MM.1S (cell line): ENCODE data around the gene DBNDD1.

ENCODE experiments used
- DNase-seq: peaks from one replicate; pipeline ENCODE4 v3.0.0-alpha.2; 2015
- H2AFZ ChIP-seq: fragments of 300-600 bp; sonication (generic); 2 replicates; pipeline ENCODE4 v1.6.0; 2016; ENCODE audit warnings: antibody characterized with exemption, low read length
- H3F3A ChIP-seq: fragments of 300-600 bp; sonication (generic); 2 replicates; pipeline ENCODE4 v1.6.1; 2016; ENCODE audit warnings: mild to moderate bottlenecking, antibody characterized with exemption, low read length, moderate library complexity, mixed read lengths; ENCODE audit not compliant: insufficient read depth
- H3K27ac ChIP-seq: fragments of 300-600 bp; sonication (generic); 2 replicates; pipeline ENCODE4 v1.5.1; 2016; ENCODE audit warnings: mild to moderate bottlenecking, low read length
- H3K27me3 ChIP-seq: fragments of 300-600 bp; sonication (generic); replicated peaks from 2 replicates; pipeline ENCODE4 v1.6.0; 2016; ENCODE audit warnings: low read length; ENCODE audit not compliant: insufficient read depth
- H3K36me3 ChIP-seq: fragments of 300-600 bp; sonication (generic); replicated peaks from 2 replicates; pipeline ENCODE4 v1.6.1; 2016; ENCODE audit warnings: mild to moderate bottlenecking, low read length, mixed read lengths; ENCODE audit not compliant: insufficient read depth
- H3K4me1 ChIP-seq: fragments of 300-600 bp; sonication (generic); 2 replicates; pipeline ENCODE4 v1.6.1; 2016; ENCODE audit warnings: low read length, mixed read lengths
- H3K4me2 ChIP-seq: fragments of 300-600 bp; sonication (generic); 2 replicates; pipeline ENCODE4 v1.6.0; 2016; ENCODE audit warnings: low read depth, low read length
- H3K4me3 ChIP-seq: fragments of 300-600 bp; sonication (generic); 2 replicates; pipeline ENCODE4 v1.5.1; 2016; ENCODE audit warnings: low read length, mixed read lengths
- H3K79me2 ChIP-seq: fragments of 300-600 bp; sonication (generic); 2 replicates; pipeline ENCODE4 v1.6.1; 2016; ENCODE audit warnings: mixed run types, low read length, mixed read lengths
- H3K9ac ChIP-seq: fragments of 300-600 bp; sonication (generic); 2 replicates; pipeline ENCODE4 v1.6.1; 2016; ENCODE audit warnings: low read length, mixed read lengths
- H3K9me2 ChIP-seq: fragments of 300-600 bp; sonication (generic); replicated peaks from 2 replicates; pipeline ENCODE4 v1.6.1; 2016; ENCODE audit warnings: mild to moderate bottlenecking, low read length, mixed read lengths; ENCODE audit not compliant: insufficient read depth
- H3K9me3 ChIP-seq: fragments of 300-600 bp; sonication (generic); replicated peaks from 2 replicates; pipeline ENCODE4 v1.6.1; 2016; ENCODE audit warnings: mild to moderate bottlenecking, low read length, mixed read lengths; ENCODE audit not compliant: insufficient read depth
- H4K20me1 ChIP-seq: fragments of 300-600 bp; sonication (generic); 2 replicates; pipeline ENCODE4 v1.6.1; 2016; ENCODE audit warnings: mild to moderate bottlenecking, low read length, moderate library complexity, mixed read lengths; ENCODE audit not compliant: insufficient read depth
- EZH2 ChIP-seq: fragments of 300-600 bp; sonication (generic); optimal IDR thresholded peaks from 2 replicates; pipeline ENCODE3; 2017; ENCODE audit warnings: low read depth, mild to moderate bottlenecking, antibody characterized with exemption, low read length, mixed read lengths
- EZH2phosphoT487 ChIP-seq: fragments of 300-600 bp; sonication (generic); IDR thresholded peaks from 2 replicates; pipeline ENCODE4 v1.6.1; 2018; ENCODE audit warnings: antibody characterized with exemption, low read length
- TF ChIP-seq, protein P1 (sequence below): fragments of 300-600 bp; sonication (generic); IDR thresholded peaks from 2 replicates; pipeline ENCODE4 v1.5.1; 2016; ENCODE audit warnings: antibody characterized with exemption, low read length, mixed read lengths

Gene DBNDD1

DNA sequence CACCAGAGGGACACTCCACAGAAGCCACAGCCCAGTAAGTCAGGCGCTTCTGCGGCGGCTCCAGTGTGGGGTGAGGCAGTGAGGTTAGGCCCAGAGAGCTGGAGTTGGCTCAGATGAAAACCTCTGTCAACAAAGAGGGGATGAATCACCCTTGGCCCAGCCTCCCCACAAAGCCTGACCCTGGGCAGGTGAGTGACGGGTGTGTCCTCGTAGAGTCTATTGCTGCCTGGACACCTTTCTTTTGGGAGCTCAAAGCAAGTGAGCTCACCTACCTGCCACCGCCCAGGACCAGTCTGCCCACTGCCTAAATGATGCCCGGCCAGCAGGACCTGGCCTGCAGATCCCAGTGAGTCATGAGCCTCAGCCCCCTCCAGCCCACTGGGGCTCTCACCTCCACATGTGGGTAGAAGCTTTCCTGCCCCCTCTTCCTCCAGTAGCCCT is 24.9 kb upstream of the DBNDD1 start:
- TF ChIP-seq, protein P1, sequence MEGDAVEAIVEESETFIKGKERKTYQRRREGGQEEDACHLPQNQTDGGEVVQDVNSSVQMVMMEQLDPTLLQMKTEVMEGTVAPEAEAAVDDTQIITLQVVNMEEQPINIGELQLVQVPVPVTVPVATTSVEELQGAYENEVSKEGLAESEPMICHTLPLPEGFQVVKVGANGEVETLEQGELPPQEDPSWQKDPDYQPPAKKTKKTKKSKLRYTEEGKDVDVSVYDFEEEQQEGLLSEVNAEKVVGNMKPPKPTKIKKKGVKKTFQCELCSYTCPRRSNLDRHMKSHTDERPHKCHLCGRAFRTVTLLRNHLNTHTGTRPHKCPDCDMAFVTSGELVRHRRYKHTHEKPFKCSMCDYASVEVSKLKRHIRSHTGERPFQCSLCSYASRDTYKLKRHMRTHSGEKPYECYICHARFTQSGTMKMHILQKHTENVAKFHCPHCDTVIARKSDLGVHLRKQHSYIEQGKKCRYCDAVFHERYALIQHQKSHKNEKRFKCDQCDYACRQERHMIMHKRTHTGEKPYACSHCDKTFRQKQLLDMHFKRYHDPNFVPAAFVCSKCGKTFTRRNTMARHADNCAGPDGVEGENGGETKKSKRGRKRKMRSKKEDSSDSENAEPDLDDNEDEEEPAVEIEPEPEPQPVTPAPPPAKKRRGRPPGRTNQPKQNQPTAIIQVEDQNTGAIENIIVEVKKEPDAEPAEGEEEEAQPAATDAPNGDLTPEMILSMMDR = no peak
- TF ChIP-seq EZH2phosphoT487 (no peak), EZH2 (no peak)
- H3K9ac ChIP-seq = no peak overlapping the region
- no peaks in the 10 kb centered on the region for H3F3A ChIP-seq
- no peak overlapping the region for H3K27ac ChIP-seq
- no peak for DNase-seq
- no peaks in the 10 kb centered on the region for H3K9me3 ChIP-seq
- H3K79me2 ChIP-seq = no peaks in the 10 kb centered on the region
- H3K9me2 ChIP-seq = no peaks in the 10 kb centered on the region
- H2AFZ ChIP-seq = no peak overlapping the region
- H3K27me3 ChIP-seq = no peaks in the 10 kb centered on the region
- H3K4me3 ChIP-seq = no peak overlapping the region
- no peak overlapping the region for H3K4me2 ChIP-seq
- no peaks in the 10 kb centered on the region for H4K20me1 ChIP-seq
- H3K36me3 ChIP-seq = no peaks in the 10 kb centered on the region
- no peaks in the 10 kb centered on the region for H3K4me1 ChIP-seq

DNA sequence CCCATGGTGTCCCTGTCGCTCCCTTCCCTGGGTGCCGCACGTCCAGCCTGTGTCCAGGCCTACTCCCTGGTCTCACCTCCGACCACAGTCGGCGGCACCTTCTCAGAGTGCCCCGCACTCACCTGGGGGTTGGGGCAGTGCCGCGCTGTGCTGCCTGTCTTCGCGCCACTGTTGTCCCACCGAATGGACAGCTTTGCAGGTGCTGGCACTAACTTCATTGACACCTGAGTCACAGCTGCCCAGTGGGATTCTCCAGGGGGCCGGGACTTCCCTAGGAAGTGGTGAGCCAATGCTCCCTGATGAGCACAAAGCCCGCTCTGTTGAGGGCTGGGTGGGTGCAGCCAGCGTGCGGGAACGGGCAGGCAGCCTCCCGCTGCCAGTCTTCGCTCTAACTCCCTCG is 24.3 kb upstream of the DBNDD1 start:
- H3K4me3 ChIP-seq = no peak overlapping the region
- H3K27ac ChIP-seq = no peak overlapping the region
- H3K36me3 ChIP-seq = no peaks in the 10 kb centered on the region
- no peaks in the 10 kb centered on the region for H3F3A ChIP-seq
- no peak overlapping the region for H3K9ac ChIP-seq
- H3K9me2 ChIP-seq = no peaks in the 10 kb centered on the region
- no peaks in the 10 kb centered on the region for H3K4me1 ChIP-seq
- no peaks in the 10 kb centered on the region for H4K20me1 ChIP-seq
- H2AFZ ChIP-seq = no peak overlapping the region
- DNase-seq = no peak
- TF ChIP-seq EZH2 (no peak), EZH2phosphoT487 (no peak)
- TF ChIP-seq, protein P1 = no peak
- H3K9me3 ChIP-seq = no peaks in the 10 kb centered on the region
- no peak overlapping the region for H3K4me2 ChIP-seq
- H3K27me3 ChIP-seq = no peaks in the 10 kb centered on the region
- H3K79me2 ChIP-seq = no peaks in the 10 kb centered on the region

DNA sequence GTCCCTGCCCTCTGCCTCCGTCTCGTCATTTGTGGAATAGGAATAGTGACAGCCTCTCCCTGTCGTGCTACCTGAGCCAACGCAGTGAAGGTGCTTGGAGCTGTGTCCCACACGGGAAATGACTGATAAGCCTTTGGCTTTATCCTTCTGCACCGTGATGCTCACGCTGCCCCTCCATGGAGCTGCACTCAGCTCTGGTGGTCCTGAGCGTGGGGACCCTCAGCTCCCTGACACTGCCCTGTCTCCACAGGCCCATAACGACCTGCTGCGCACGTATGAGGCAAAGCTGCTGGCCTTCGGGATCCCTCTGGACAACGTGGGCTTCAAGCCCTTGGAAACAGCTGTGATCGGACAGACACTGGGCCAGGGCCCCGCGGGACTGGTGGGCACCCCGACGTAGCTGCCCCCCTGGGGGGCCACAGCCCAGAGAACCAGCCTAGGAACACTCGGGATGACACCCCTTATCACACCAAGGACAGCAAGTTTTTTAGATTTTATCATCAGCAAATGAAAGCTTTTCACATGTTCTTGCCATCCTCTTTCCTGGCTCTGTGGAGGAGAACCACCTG is 23.8 kb upstream of the DBNDD1 start:
- Histone ChIP-seq H3K27me3 (no peaks in the 10 kb centered on the region), H3K27ac (no peak overlapping the region), H3K4me3 (no peak overlapping the region), H3K79me2 (no peaks in the 10 kb centered on the region), H3K4me2 (no peak overlapping the region), H3K4me1 (no peaks in the 10 kb centered on the region), H3K9me2 (no peaks in the 10 kb centered on the region), H3K9ac (no peak overlapping the region), H3K9me3 (no peaks in the 10 kb centered on the region), H3K36me3 (no peaks in the 10 kb centered on the region), H2AFZ (no peak overlapping the region), H4K20me1 (no peaks in the 10 kb centered on the region), H3F3A (no peaks in the 10 kb centered on the region)
- DNase-seq = no peak
- TF ChIP-seq EZH2 (no peak), EZH2phosphoT487 (no peak)
- TF ChIP-seq, protein P1 = no peak
